SJSA1 (cell line): Measurements from ENCODE around the gene ZNF263. TPM values are rescaled to one million over a fixed set of nuclear protein-coding genes. Genes with fewer than 3 reads are reported as not detected.

ENCODE experiments used
- DNase-seq, 2 experiments: peaks; one replicate each; pipeline ENCODE4 v3.0.0-alpha.2; 2015 to 2020; ENCODE audit warnings: low spot score in 2 of 2, low read depth in 1 of 2
- H3K27ac ChIP-seq: fragments of 250-450 bp; sonication (Bioruptor Pico); 2 replicates; pipeline ENCODE4 v1.5.1; 2020; ENCODE audit warnings: mild to moderate bottlenecking, moderate library complexity
- H3K27me3 ChIP-seq: fragments of 250-450 bp; sonication (Bioruptor Pico); replicated peaks from 2 replicates; pipeline ENCODE4 v1.5.1; 2020; ENCODE audit warnings: mild to moderate bottlenecking, moderate library complexity
- H3K36me3 ChIP-seq: fragments of 250-450 bp; sonication (Bioruptor Pico); 2 replicates; pipeline ENCODE4 v1.5.1; 2020; ENCODE audit warnings: mild to moderate bottlenecking
- H3K4me1 ChIP-seq: fragments of 250-450 bp; sonication (Bioruptor Pico); replicated peaks from 2 replicates; pipeline ENCODE4 v1.6.1; 2021; ENCODE audit warnings: mild to moderate bottlenecking
- H3K4me3 ChIP-seq: fragments of 250-450 bp; sonication (Bioruptor Pico); 2 replicates; pipeline ENCODE4 v1.5.1; 2020; ENCODE audit warnings: mild to moderate bottlenecking
- H3K9me3 ChIP-seq: fragments of 250-450 bp; sonication (Bioruptor Pico); replicated peaks from 2 replicates; pipeline ENCODE4 v1.5.1; 2020; ENCODE audit warnings: mild to moderate bottlenecking
- total RNA-seq: library from RNA; depleted of rRNA; stranded (reverse); fragments of >200 nt; shearing (Covaris generic); gene quantifications from 2 replicates; pipeline ENCODE4 v1.2.3, GENCODE V29; 2014; rRNA removed

ZNF263 gene
- total RNA-seq, 1 experiment from 2014 or later, result 41.0 TPM

DNA sequence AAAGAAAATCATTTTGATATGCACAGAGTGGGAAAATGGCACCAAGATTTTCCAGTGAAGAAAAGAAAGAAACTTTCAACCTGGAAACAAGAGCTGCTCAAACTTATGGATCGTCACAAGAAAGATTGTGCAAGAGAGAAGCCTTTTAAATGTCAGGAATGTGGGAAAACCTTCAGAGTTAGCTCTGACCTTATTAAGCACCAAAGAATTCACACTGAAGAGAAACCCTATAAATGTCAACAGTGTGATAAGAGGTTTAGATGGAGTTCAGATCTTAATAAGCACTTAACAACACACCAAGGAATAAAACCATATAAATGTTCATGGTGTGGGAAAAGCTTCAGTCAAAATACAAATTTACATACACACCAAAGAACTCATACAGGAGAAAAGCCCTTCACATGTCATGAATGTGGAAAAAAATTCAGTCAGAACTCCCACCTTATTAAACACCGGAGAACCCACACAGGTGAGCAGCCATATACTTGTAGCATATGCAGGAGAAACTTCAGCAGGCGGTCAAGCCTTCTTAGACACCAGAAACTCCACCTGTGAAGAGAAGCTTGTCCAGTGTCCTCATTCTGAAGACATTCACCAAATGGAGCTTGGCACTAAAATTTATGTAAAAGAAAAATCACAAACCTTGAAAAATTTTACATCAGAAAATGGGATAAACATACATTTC lies 34.2 kb downstream of the ZNF263 start:
- no peak overlapping the region for H3K27ac ChIP-seq
- no peaks in the 10 kb centered on the region for H3K27me3 ChIP-seq
- peaks cover 61% of the 10 kb centered on the region for H3K36me3 ChIP-seq
- DNase-seq, result peak in 1 of 2 experiments; percentile 26
- H3K4me3 ChIP-seq, result no peak overlapping the region
- H3K4me1 ChIP-seq, result no peaks in the 10 kb centered on the region
- peaks cover 48% of the 10 kb centered on the region for H3K9me3 ChIP-seq

DNA sequence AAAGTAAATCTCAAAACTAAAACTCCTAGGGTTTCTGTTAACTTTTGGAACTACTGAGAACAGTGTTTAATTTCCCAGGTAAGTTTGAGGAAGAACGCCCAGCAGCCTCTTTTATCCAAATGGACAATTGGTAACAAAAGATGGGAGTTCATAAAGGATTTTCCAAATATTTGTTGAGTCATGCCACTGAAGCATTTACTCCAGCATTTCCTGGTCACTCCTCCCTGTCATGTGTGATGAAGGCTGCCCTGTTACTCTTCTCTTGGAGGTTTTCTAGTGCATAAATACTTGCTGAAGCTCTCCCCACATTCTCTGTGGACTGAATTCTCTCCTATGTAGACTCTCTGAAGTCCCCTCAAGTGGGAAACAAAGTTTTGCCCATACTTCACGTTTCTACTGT lies 38.5 kb downstream of the ZNF263 start:
- peaks cover 23% of the 10 kb centered on the region for H3K36me3 ChIP-seq

DNA sequence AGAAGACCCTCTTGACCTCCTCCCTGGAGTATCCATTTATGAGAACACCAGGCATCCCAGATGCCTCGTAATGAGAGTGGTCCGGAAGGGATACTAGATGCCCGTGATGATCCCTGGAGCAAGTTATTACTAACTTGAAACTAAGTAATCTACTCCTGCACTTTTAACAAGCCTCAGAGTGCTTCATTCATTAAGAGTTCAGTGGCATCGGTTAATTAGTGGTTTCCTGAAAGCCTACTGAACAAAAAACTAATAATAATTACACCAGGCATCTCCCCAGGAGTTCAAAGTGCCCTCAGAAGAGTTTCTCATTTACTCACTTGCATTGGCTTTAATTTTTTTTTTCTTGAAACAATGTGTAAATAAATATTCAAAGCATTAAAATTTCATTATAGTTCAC lies 44.2 kb downstream of the ZNF263 start:
- Histone ChIP-seq H3K9me3 (peaks cover 6% of the 10 kb centered on the region; the same call in 1 of the 2 replicates), H3K4me1 (no peaks in the 10 kb centered on the region), H3K27me3 (no peaks in the 10 kb centered on the region), H3K4me3 (no peak overlapping the region), H3K36me3 (no peaks in the 10 kb centered on the region), H3K27ac (no peak overlapping the region)
- DNase-seq, result no peak

More for the DNA sequence above, 38.5 kb downstream of the ZNF263 start:
- H3K9me3 ChIP-seq, result peaks cover 38% of the 10 kb centered on the region
- no peak overlapping the region for H3K27ac ChIP-seq
- no peak overlapping the region for H3K4me3 ChIP-seq
- H3K4me1 ChIP-seq, result no peaks in the 10 kb centered on the region
- no peak for DNase-seq
- H3K27me3 ChIP-seq, result no peaks in the 10 kb centered on the region

DNA sequence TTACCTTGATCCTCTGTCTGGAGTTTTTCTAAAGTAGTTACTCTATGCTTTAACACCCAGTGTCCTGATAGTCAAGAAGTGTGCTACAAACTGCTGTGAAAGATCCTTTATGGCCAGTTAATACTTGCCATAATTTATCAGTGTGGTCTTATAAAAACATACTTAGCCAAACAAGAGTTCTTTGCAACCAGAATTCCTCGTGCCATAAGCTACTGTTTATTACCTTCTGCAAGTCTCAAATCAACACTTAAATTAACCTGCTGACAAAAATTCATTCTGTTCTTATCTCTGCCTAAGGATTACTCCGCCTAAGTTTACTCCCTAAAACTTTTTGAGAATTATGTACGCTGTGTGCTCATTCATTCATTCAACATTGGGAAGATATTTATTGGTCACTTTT lies 44.8 kb downstream of the ZNF263 start:
- Histone ChIP-seq H3K27ac (no peak overlapping the region), H3K9me3 (peaks cover 6% of the 10 kb centered on the region; the same call in 1 of the 2 replicates), H3K36me3 (no peaks in the 10 kb centered on the region), H3K27me3 (no peaks in the 10 kb centered on the region), H3K4me3 (no peak overlapping the region), H3K4me1 (no peaks in the 10 kb centered on the region)
- no peak for DNase-seq

DNA sequence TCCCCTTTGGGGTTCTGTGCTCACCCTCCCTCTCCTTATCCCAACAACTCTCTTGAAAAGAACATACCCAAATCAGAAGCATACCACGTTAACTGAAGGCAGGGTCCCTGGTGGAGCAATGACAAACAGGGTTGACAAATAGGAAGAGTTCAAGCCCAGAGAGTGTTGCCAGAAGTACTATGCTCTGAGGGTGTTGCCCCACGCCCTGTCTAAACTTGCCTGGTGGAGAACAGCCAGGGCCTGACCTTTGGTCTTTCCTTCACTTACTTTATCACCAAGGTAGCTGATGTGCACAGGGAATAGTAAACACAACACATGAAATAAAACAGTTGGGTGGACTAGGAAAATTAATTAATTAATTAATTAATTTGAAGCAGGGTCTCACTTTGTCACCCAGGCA lies 45.4 kb downstream of the ZNF263 start:
- no peak for DNase-seq
- no peaks in the 10 kb centered on the region for H3K4me1 ChIP-seq
- H3K4me3 ChIP-seq, result no peak overlapping the region
- H3K27me3 ChIP-seq, result no peaks in the 10 kb centered on the region
- H3K27ac ChIP-seq, result no peak overlapping the region
- peaks cover 6% of the 10 kb centered on the region; the same call in 1 of the 2 replicates for H3K9me3 ChIP-seq
- no peaks in the 10 kb centered on the region for H3K36me3 ChIP-seq

Other genes with a start within 250 kb of the ZNF263 start
- gene BICDL2, start 246.5 kb upstream of the ZNF263 start, total RNA-seq, result not detected in 2 replicates
- 0.55 TPM in 1 of 2 replicates, not detected in the other for gene MMP25, start 236.9 kb upstream of the ZNF263 start, total RNA-seq
- 99.8 and 160 TPM in 2 replicates for gene IL32, start 217.9 kb upstream of the ZNF263 start, total RNA-seq
- gene ZSCAN10, start 184.2 kb upstream of the ZNF263 start, total RNA-seq, result not detected in 2 replicates
- gene ZNF205, start 170.9 kb upstream of the ZNF263 start, total RNA-seq, result 13.8 and 15.3 TPM in 2 replicates
- 2.6 and 3.8 TPM in 2 replicates for gene ZNF213, start 148.5 kb upstream of the ZNF263 start, total RNA-seq
- gene OR1F1, start 95.3 kb upstream of the ZNF263 start, total RNA-seq, result not detected in 2 replicates
- 8.5 TPM in 2 replicates for gene ZNF200, start 48.3 kb upstream of the ZNF263 start, total RNA-seq
- not detected in 2 replicates for gene MEFV, start 26.9 kb upstream of the ZNF263 start, total RNA-seq
- gene TIGD7, start 21.9 kb downstream of the ZNF263 start, total RNA-seq, result 2.1 and 11.1 TPM in 2 replicates
- gene ZNF75A, start 22.0 kb downstream of the ZNF263 start, total RNA-seq, result 15.5 and 16.8 TPM in 2 replicates
- gene OR2C1, start 72.4 kb downstream of the ZNF263 start, total RNA-seq, result 0.08 TPM in 1 of 2 replicates, not detected in the other
- 8.1 and 15.1 TPM in 2 replicates for gene ZSCAN32, start 117.5 kb downstream of the ZNF263 start, total RNA-seq
- 6.8 and 7.8 TPM in 2 replicates for gene ZNF174, start 117.7 kb downstream of the ZNF263 start, total RNA-seq
- 2.1 and 2.9 TPM in 2 replicates for gene ZNF597, start 160.0 kb downstream of the ZNF263 start, total RNA-seq
- 4.6 and 6.8 TPM in 2 replicates for gene NAA60, start 160.2 kb downstream of the ZNF263 start, total RNA-seq
- not detected in 2 replicates for gene C16orf90, start 212.0 kb downstream of the ZNF263 start, total RNA-seq
- gene CLUAP1, start 217.5 kb downstream of the ZNF263 start, total RNA-seq, result 17.4 and 37.6 TPM in 2 replicates